SK-N-DZ (cell line): ENCODE results near the gene TCTN2.

Experiments
- DNase-seq: peaks from one replicate; pipeline ENCODE4 v3.0.0-alpha.2; 2015; ENCODE audit warnings: low spot score

TCTN2 gene

GRCh38 chr12:123741937-123742572 is 71.1 kb downstream of the TCTN2 start:
- DNase-seq, result no peak

- no peak for DNase-seq
These were observed 72.1 kb downstream of the TCTN2 start for GRCh38 chr12:123743002-123743401.

GRCh38 chr12:123744836-123745235 is 73.9 kb downstream of the TCTN2 start:
- no peak for DNase-seq

DNA sequence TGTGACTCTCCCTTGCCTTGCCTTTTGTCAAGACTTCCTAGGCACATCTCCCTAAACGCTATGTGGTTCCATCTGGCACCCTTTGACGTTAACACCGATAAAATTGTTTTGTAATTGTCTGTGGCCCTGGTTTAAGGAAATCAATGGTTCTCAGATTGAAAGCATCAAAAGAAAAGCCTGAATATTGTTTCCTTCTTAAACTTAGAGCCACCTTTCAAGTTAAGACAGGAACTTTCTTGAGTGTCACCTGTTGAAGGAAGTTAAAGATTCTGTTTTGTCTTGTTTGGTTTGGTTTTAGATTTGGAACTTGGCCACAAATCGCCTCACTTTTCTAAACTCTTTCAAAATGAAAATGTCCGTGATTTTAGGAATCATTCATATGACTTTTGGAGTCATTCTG is 76.4 kb downstream of the TCTN2 start:
- no peak for DNase-seq

GRCh38 chr12:123748161-123748560 is 77.2 kb downstream of the TCTN2 start:
- no peak for DNase-seq

- DNase-seq, result no peak
These were observed 77.7 kb downstream of the TCTN2 start for GRCh38 chr12:123748661-123749060.

DNA sequence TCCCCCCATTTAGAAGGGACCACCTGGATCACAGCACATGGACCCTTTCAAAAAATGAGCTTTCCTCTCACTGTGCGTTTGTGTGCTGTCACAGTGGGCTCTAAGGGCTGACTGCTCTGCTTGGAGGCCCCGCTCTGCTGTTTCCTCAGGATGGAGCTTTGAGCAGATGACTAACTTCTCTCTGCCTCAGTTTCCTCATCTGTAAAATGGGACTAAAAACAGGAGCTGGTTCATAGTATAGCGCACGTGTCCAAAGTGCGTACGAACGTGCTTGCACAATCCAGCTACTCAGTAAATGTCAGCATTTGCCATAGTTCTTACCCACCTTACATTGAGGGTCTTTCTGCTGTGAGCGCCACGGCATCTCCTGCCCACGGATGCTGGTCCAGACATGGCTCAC is 78.4 kb downstream of the TCTN2 start:
- DNase-seq, result no peak

- DNase-seq, result no peak
These were observed 79.3 kb downstream of the TCTN2 start for GRCh38 chr12:123750159-123750656.

GRCh38 chr12:123752046-123752445 is 81.1 kb downstream of the TCTN2 start:
- no peak for DNase-seq

- no peak for DNase-seq
These were observed 83.3 kb downstream of the TCTN2 start for GRCh38 chr12:123754041-123754772.

GRCh38 chr12:123757561-123757960 is 86.6 kb downstream of the TCTN2 start:
- DNase-seq, result no peak
